HG03565 (cell line): Measurements from ENCODE around the gene ACP2.

Source experiments
- ATAC-seq: cut with Tn5 transposase; IDR thresholded peaks from one replicate; pipeline ENCODE4 v1.9.1; 2021; ENCODE audit warnings: mild to moderate bottlenecking, moderate library complexity; ENCODE audit not compliant: unreplicated experiment

The ACP2 gene

GRCh38 chr11:47244448-47245350, 3.9 kb downstream of the ACP2 start:
- no peak for ATAC-seq

- ATAC-seq, result no peak
Observed at GRCh38 chr11:47243454-47243853, 5.2 kb downstream of the ACP2 start.

- ATAC-seq, result no peak
Observed at GRCh38 chr11:47242596-47243192, 5.9 kb downstream of the ACP2 start.

- ATAC-seq, result no peak
Observed at GRCh38 chr11:47241841-47242301, 6.7 kb downstream of the ACP2 start.

DNA sequence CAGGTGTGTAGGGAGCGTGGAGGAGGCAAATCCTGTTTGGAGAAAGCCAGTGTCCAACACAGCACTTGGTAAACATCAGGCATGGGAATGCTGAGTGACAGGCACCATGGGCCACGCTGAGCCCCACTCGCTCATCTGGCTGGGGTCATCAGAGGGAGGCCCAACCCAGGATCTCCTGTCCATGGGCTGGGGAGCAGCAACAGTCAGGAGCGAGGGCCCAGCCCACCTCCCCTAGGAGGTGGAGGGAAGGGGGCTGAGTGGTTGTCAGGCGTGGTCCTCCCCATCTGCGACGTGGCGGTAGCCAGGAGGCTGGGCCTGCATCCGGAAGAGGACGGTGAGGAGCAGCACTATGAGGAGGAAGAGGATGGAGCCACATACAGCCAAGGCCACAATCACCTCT, 8.8 kb downstream of the ACP2 start:
- ATAC-seq, result no peak

DNA sequence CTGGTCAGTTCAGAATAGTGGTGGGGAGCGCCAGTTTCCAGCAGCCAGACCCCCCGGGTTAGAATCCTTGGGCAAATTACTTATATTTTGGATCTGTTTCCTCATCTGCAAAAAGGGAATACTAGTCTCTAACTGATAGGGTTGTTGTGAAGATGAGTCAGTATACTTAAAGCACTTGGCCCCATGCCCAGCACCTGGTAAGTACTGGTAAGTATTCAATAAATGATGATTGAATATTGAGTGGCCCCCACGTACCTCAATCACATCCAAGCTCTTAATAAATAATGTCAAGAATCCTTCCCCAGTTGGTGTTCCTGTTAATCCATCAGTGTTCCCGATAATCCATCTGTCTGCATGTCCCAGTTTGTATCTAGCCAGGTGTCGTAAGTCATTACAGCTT, 12.1 kb downstream of the ACP2 start:
- ATAC-seq, result no peak

GRCh38 chr11:47235163-47235562, 13.5 kb downstream of the ACP2 start:
- ATAC-seq, result no peak

- no peak for ATAC-seq
Observed at GRCh38 chr11:47234669-47235100, 13.9 kb downstream of the ACP2 start.

- ATAC-seq, result no peak
Observed at GRCh38 chr11:47233989-47234668, 14.5 kb downstream of the ACP2 start.

DNA sequence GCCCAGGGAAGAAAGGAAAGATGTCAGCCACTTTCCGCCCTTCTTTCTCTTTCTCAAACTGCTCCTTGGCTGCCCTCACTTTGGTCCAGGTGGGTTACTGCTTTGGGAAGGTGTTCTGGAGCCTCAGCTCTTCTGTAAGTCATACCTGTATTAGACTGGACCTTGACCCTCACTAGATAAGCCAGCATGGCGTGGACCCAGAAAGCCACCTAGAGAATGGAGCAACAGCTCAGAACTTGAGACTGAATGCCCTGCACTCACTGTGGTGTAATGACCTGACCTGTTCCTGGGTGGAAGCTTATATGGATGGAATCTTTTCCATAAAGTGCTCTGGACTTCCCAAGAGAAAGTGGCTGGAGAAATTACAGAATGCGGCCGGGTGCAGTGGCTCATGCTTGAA, 15.6 kb downstream of the ACP2 start:
- ATAC-seq, result no peak

GRCh38 chr11:47229161-47229560, 19.5 kb downstream of the ACP2 start:
- no peak for ATAC-seq

GRCh38 chr11:47225552-47226400, 22.8 kb downstream of the ACP2 start:
- ATAC-seq, result peak; percentile 77

- no peak for ATAC-seq
Observed at GRCh38 chr11:47222696-47223095, 25.9 kb downstream of the ACP2 start.

GRCh38 chr11:47220401-47220821, 28.2 kb downstream of the ACP2 start:
- ATAC-seq, result no peak

- ATAC-seq, result peak; percentile 32
Observed at GRCh38 chr11:47216121-47216798, 32.4 kb downstream of the ACP2 start.

DNA sequence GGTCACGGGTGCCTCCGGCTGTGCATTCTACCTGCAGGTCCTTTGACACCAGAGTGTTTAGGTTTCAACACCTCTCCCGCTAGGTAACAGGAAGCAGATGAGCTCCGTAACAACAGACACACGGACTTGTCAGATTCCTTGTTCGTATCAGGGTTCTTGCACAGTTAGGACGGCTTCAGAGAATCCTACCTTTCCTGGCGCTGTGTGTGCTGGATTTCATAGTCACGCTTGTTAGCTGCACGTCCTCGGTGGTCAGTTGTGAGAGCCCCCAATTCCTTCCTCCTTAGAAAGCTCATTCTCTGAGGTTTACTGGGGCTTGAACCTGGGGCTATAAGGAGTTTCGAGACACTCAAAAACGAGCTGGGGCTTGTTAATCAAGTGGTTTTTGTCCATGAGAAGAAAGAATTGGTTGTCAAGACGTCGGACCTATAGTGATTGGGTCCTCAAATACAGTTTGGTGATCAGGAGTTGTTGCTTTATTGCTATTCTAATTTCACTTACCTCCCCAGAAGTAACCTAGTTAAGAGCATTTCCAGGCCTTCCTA, 33.2 kb downstream of the ACP2 start:
- no peak for ATAC-seq

- peak; percentile 40 for ATAC-seq
Observed at GRCh38 chr11:47213950-47214565, 34.6 kb downstream of the ACP2 start.

- no peak for ATAC-seq
Observed at GRCh38 chr11:47212938-47213337, 35.7 kb downstream of the ACP2 start.

DNA sequence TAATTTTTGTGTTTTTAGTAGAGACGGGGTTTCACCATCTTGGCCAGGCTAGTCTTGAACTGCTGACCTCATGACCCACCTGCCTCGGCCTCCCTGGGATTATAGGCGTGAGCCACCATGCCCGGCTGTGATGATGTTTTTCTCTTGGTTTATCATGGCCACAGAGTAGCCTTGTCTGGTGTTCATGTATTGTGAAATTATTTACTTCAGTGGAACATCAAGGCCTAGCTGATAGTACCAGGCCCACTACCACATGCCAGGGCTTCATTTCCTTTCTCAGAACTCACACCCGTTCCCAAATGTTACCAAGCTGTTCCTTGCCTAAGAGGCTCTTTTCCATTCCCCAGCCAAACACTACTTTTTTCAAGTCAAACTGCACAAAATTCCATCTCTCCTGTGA, 40.0 kb downstream of the ACP2 start:
- no peak for ATAC-seq
